Suppressor macrophage (primary cell): Measurements from ENCODE around the gene OR1F1.
A peak's percentile ranks its signal among the peaks of the same experiment; 100 is the strongest.
"Not testable (repeated sequence)": the region's sequence is repeated elsewhere in the genome, so short reads cannot be mapped to it uniquely, and the experiment has no call there.

ENCODE experiments used
- DNase-seq, 4 experiments: peaks; one replicate each; pipeline ENCODE4 v3.0.0-alpha.2; 2020 to 2022

OR1F1 gene

GRCh38 chr16:3173892-3174617 lies 13.9 kb upstream of the OR1F1 start:
- DNase-seq = no peak

GRCh38 chr16:3174618-3175148 lies 13.3 kb upstream of the OR1F1 start:
- DNase-seq = no peak

- DNase-seq = no peak
Measured at GRCh38 chr16:3175157-3176093, 12.6 kb upstream of the OR1F1 start.

- DNase-seq = no peak
Measured at GRCh38 chr16:3179651-3180050, 8.4 kb upstream of the OR1F1 start.

GRCh38 chr16:3180445-3180878 lies 7.5 kb upstream of the OR1F1 start:
- DNase-seq = no peak

- DNase-seq = not testable (repeated sequence)
Measured at GRCh38 chr16:3182293-3182607, 5.8 kb upstream of the OR1F1 start.

GRCh38 chr16:3182608-3183444 lies 5.2 kb upstream of the OR1F1 start:
- DNase-seq = peak; percentile 53 to 74 (median 64)

- no peak for DNase-seq
Measured at GRCh38 chr16:3183445-3184139, 4.4 kb upstream of the OR1F1 start.

- DNase-seq = no peak
Measured at GRCh38 chr16:3186946-3187690, 886 bp upstream of the OR1F1 start.

- no peak for DNase-seq
Measured at GRCh38 chr16:3188675-3188924, 596 bp downstream of the OR1F1 start.

GRCh38 chr16:3188925-3189825 lies 1.2 kb downstream of the OR1F1 start:
- DNase-seq = peak in 3 of 4 experiments; percentile 24 to 59 (median 25)

GRCh38 chr16:3189869-3190268 lies 1.9 kb downstream of the OR1F1 start:
- DNase-seq = no peak

GRCh38 chr16:3190949-3191353 lies 2.9 kb downstream of the OR1F1 start:
- no peak for DNase-seq

GRCh38 chr16:3192476-3193019 lies 4.5 kb downstream of the OR1F1 start:
- DNase-seq = no peak

GRCh38 chr16:3193221-3194212 lies 5.5 kb downstream of the OR1F1 start:
- DNase-seq = no peak

- no peak for DNase-seq
Measured at GRCh38 chr16:3194792-3195191, 6.8 kb downstream of the OR1F1 start.

GRCh38 chr16:3195975-3196374 lies 8.0 kb downstream of the OR1F1 start:
- no peak for DNase-seq

GRCh38 chr16:3197694-3198333 lies 9.8 kb downstream of the OR1F1 start:
- DNase-seq = not testable (repeated sequence)
